Liver (tissue), 9 donors: Measurements from ENCODE around the gene RPA3. TPM values are rescaled to one million over a fixed set of nuclear protein-coding genes. Genes with fewer than 3 reads are reported as not detected.

ENCODE experiments used
- DNase-seq: peaks from one replicate; pipeline ENCODE4 v3.0.0-alpha.2; 2017; ENCODE audit warnings: low spot score
- H3K27ac ChIP-seq, 2 donors: one replicate each; pipeline ENCODE4 v1.7.0; 2013; ENCODE audit warnings: inconsistent platforms in 2 of 2, low read length in 2 of 2, control low read depth in 1 of 2, low read depth in 1 of 2, mild to moderate bottlenecking in 1 of 2
- H3K27me3 ChIP-seq, 4 donors: one replicate each; pipeline versions ENCODE4 v1.6.1 to v1.7.0; 2013; ENCODE audit warnings: low read length in 3 of 4, inconsistent platforms in 1 of 4, mild to moderate bottlenecking in 1 of 4, moderate library complexity in 1 of 4; ENCODE audit not compliant: control insufficient read depth in 4 of 4, insufficient read depth in 4 of 4
- H3K36me3 ChIP-seq, 4 donors: one replicate each; pipeline versions ENCODE4 v1.6.1 to v1.7.0; 2013; ENCODE audit warnings: low read length in 3 of 4, mild to moderate bottlenecking in 3 of 4, low read depth in 1 of 4, moderate library complexity in 1 of 4; ENCODE audit not compliant: control insufficient read depth in 4 of 4, insufficient read depth in 3 of 4
- H3K4me1 ChIP-seq, 4 donors: one replicate each; pipeline versions ENCODE4 v1.6.1 to v1.7.0; 2013; ENCODE audit warnings: low read length in 3 of 4, mild to moderate bottlenecking in 3 of 4, moderate library complexity in 1 of 4; ENCODE audit not compliant: control insufficient read depth in 4 of 4, insufficient read depth in 4 of 4
- H3K4me3 ChIP-seq, 3 donors: one replicate each; pipeline versions ENCODE4 v1.6.1 to v1.7.0; 2013; ENCODE audit warnings: low read length in 3 of 3, control low read depth in 1 of 3, low read depth in 1 of 3, mild to moderate bottlenecking in 1 of 3
- H3K9ac ChIP-seq, 2 donors: one replicate each; pipeline ENCODE4 v1.7.0; 2013; ENCODE audit warnings: low read length in 2 of 2, mild to moderate bottlenecking in 2 of 2, moderate library complexity in 2 of 2, control low read depth in 1 of 2, low read depth in 1 of 2
- H3K9me3 ChIP-seq, 4 donors: one replicate each; pipeline versions ENCODE4 v1.6.1 to v1.7.0; 2013; ENCODE audit warnings: low read length in 3 of 4; ENCODE audit not compliant: control insufficient read depth in 4 of 4
- EGR1 ChIP-seq, 2 donors: IDR thresholded peaks; 2 replicates each; pipeline ENCODE4 v1.6.1; 2016 to 2018; ENCODE audit warnings: antibody characterized with exemption in 2 of 2, low read depth in 2 of 2
- FOXA1 ChIP-seq: IDR thresholded peaks from 2 replicates; pipeline ENCODE4 v1.6.1; 2016; ENCODE audit warnings: antibody characterized with exemption
- FOXA2 ChIP-seq: IDR thresholded peaks from 2 replicates; pipeline ENCODE4 v1.6.1; 2016; ENCODE audit warnings: antibody characterized with exemption
- GABPA ChIP-seq, 2 donors: IDR thresholded peaks in 1 of 2; conservative IDR thresholded peaks in 1 of 2; 2 replicates each; pipeline ENCODE4 v1.6.1; 2016; ENCODE audit warnings: antibody characterized with exemption in 2 of 2, mild to moderate bottlenecking in 1 of 2, moderate library complexity in 1 of 2
- HNF4A ChIP-seq, 2 donors: conservative IDR thresholded peaks; 2 replicates each; pipeline ENCODE4 v1.6.1; 2016; ENCODE audit warnings: antibody characterized with exemption in 2 of 2, mild to moderate bottlenecking in 2 of 2
- HNF4G ChIP-seq: IDR thresholded peaks from 2 replicates; pipeline ENCODE4 v1.6.1; 2016; ENCODE audit warnings: antibody characterized with exemption
- JUND ChIP-seq, 2 donors: IDR thresholded peaks; 2 replicates each; pipeline ENCODE4 v1.6.1; 2016; ENCODE audit warnings: antibody characterized with exemption in 2 of 2
- NR2F2 ChIP-seq: IDR thresholded peaks from 2 replicates; pipeline ENCODE4 v1.6.1; 2016; ENCODE audit warnings: antibody characterized with exemption
- RAD21 ChIP-seq, 2 donors: IDR thresholded peaks; 2 replicates each; pipeline ENCODE4 v1.6.1; 2016; ENCODE audit warnings: antibody characterized with exemption in 2 of 2, mild to moderate bottlenecking in 2 of 2
- RXRA ChIP-seq, 2 donors: IDR thresholded peaks; 2 replicates each; pipeline ENCODE4 v1.6.1; 2017 to 2018; ENCODE audit warnings: antibody characterized with exemption in 2 of 2, mild to moderate bottlenecking in 1 of 2
- SP1 ChIP-seq: IDR thresholded peaks from 2 replicates; pipeline ENCODE4 v1.6.1; 2018; ENCODE audit warnings: antibody characterized with exemption, mild to moderate bottlenecking
- TAF1 ChIP-seq: conservative IDR thresholded peaks from 2 replicates; pipeline ENCODE4 v1.6.1; 2016; ENCODE audit warnings: antibody characterized with exemption, mild to moderate bottlenecking
- YY1 ChIP-seq: IDR thresholded peaks from 2 replicates; pipeline ENCODE4 v1.6.1; 2016; ENCODE audit warnings: antibody characterized with exemption, mild to moderate bottlenecking
- WGBS: extraction: QIAGEN DNeasy Blood & Tissue Kit; methylation state at CpG from one replicate; pipeline ENCODE4 v1.1.7; 2013; 5-methylcytosine and 5-hydroxymethylcytosine counted together
- polyA plus RNA-seq, 2 donors: library from polyadenylated mRNA; stranded (reverse) in 1 of 2; unstranded in 1 of 2; fragments of 200-250 nt in 1 of 2; fragments of >200 nt in 1 of 2; fragmentation: Nextera tagmentation in 1 of 2; extraction: Ambion mirVana in 1 of 2; gene quantifications; one replicate each; pipeline versions ENCODE4 v1.2.1 to v1.2.3, GENCODE V29; 2013 to 2015
- total RNA-seq, 2 donors: library from RNA; depleted of rRNA; stranded (reverse); fragments of >200 nt; gene quantifications; one replicate each; pipeline ENCODE4 v1.2.3, GENCODE V29; 2014
- TF ChIP-seq, protein P1 (sequence below): IDR thresholded peaks from 2 replicates; pipeline ENCODE4 v1.6.1; 2016; ENCODE audit warnings: antibody characterized with exemption
- TF ChIP-seq, protein P2 (sequence below): IDR thresholded peaks from 2 replicates; pipeline ENCODE4 v1.6.1; 2016; ENCODE audit warnings: antibody characterized with exemption, mild to moderate bottlenecking
- TF ChIP-seq, protein P3 (sequence below): IDR thresholded peaks from 2 replicates; pipeline ENCODE4 v1.6.1; 2016; ENCODE audit warnings: antibody characterized with exemption
- TF ChIP-seq, protein P4 (sequence below): IDR thresholded peaks from 2 replicates; pipeline ENCODE4 v1.6.1; 2016; ENCODE audit warnings: antibody characterized with exemption
- TF ChIP-seq, protein P5 (sequence below): fragments of 150-350 bp; IDR thresholded peaks from 2 replicates; pipeline ENCODE4 v1.5.1; 2017; ENCODE audit warnings: improper control_type of control experiment, low read depth, low read length; ENCODE audit not compliant: missing input control
- donor health status: healthy.
- donor health status: healthy.
- donor health status: healthy.
- donor health status: healthy.
- donor health status: healthy.

Gene RPA3
- total and polyA plus RNA-seq, 4 donors, result 13.0 to 53.1 (median 18.6) TPM

DNA sequence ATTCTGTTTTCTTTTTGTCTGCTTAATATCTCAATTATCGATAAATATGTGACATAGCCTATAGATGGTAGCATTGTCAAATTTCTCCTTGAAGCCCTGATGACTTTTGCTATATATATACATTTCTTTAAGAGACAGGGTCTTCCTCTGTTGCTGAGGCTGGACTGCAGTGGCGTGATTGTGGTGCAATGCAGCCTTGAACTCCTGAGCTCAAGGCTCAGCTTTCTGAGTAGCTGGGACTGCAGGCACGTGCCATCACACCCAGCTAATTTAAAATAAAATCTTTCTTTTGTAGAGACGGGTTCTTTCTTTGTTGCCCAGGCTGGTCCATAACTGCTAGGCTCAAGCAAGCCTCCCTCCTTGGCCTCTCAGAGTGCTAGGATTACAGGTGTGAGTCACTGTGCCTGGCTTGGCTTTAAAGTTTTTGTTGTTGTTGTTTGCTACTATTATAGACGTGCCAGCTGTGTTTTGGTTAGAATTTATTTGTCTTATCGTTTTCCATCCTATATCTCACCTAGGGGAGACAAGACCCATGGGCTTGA is 70.8 kb downstream of the RPA3 start (continued):
- no peak for TF ChIP-seq RAD21 (IDR thresholded peaks at IDR 0.05)
- TF ChIP-seq SP1, result no peak
- TF ChIP-seq EGR1 (IDR thresholded peaks at IDR 0.05; ENCODE audit: low read depth in 2 of 2), result no peak
- TF ChIP-seq HNF4G, result no peak
- TF ChIP-seq, protein P1, sequence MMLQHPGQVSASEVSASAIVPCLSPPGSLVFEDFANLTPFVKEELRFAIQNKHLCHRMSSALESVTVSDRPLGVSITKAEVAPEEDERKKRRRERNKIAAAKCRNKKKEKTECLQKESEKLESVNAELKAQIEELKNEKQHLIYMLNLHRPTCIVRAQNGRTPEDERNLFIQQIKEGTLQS, result no peak

DNA sequence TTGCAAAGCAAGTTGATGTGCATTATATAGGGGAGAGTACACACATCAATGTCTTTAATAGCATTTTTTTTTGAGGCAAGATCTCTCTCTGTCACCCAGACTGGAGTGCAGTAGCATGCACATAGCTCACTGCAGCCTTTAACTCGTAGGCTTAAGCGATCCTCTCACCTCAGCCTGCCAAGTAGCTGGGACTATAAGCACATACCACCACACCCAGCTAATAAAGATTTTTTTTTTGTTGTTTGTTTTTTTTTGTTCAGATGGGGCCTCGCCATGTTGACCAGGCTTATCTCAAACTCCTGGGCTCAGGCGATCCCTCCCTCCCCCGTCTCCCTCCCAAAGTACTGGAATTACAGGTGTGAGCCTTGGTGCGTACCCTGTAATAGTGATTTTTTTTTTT is 76.3 kb downstream of the RPA3 start:
- H3K4me1 ChIP-seq, result peaks cover 3 to 18% (median 14%) of the 10 kb centered on the region in 4 donors
- H3K36me3 ChIP-seq, result peaks cover 0 to 2% (median 0%) of the 10 kb centered on the region in 4 donors
- no peaks in the 10 kb centered on the region for H3K27me3 ChIP-seq
- no peaks in the 10 kb centered on the region for H3K9me3 ChIP-seq
- no peak for TF ChIP-seq NR2F2
- no peak for TF ChIP-seq RAD21 (IDR thresholded peaks at IDR 0.05)
- TF ChIP-seq SP1, result no peak
- TF ChIP-seq, protein P1, result no peak
- TF ChIP-seq GABPA (IDR thresholded peaks at IDR 0.05 in 1 of 2, conservative IDR thresholded peaks at IDR 0.05 in 1 of 2), result no peak
- TF ChIP-seq, protein P2, sequence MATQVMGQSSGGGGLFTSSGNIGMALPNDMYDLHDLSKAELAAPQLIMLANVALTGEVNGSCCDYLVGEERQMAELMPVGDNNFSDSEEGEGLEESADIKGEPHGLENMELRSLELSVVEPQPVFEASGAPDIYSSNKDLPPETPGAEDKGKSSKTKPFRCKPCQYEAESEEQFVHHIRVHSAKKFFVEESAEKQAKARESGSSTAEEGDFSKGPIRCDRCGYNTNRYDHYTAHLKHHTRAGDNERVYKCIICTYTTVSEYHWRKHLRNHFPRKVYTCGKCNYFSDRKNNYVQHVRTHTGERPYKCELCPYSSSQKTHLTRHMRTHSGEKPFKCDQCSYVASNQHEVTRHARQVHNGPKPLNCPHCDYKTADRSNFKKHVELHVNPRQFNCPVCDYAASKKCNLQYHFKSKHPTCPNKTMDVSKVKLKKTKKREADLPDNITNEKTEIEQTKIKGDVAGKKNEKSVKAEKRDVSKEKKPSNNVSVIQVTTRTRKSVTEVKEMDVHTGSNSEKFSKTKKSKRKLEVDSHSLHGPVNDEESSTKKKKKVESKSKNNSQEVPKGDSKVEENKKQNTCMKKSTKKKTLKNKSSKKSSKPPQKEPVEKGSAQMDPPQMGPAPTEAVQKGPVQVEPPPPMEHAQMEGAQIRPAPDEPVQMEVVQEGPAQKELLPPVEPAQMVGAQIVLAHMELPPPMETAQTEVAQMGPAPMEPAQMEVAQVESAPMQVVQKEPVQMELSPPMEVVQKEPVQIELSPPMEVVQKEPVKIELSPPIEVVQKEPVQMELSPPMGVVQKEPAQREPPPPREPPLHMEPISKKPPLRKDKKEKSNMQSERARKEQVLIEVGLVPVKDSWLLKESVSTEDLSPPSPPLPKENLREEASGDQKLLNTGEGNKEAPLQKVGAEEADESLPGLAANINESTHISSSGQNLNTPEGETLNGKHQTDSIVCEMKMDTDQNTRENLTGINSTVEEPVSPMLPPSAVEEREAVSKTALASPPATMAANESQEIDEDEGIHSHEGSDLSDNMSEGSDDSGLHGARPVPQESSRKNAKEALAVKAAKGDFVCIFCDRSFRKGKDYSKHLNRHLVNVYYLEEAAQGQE, result no peak
- no peak for TF ChIP-seq YY1
- TF ChIP-seq, protein P3, sequence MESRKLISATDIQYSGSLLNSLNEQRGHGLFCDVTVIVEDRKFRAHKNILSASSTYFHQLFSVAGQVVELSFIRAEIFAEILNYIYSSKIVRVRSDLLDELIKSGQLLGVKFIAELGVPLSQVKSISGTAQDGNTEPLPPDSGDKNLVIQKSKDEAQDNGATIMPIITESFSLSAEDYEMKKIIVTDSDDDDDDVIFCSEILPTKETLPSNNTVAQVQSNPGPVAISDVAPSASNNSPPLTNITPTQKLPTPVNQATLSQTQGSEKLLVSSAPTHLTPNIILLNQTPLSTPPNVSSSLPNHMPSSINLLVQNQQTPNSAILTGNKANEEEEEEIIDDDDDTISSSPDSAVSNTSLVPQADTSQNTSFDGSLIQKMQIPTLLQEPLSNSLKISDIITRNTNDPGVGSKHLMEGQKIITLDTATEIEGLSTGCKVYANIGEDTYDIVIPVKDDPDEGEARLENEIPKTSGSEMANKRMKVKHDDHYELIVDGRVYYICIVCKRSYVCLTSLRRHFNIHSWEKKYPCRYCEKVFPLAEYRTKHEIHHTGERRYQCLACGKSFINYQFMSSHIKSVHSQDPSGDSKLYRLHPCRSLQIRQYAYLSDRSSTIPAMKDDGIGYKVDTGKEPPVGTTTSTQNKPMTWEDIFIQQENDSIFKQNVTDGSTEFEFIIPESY, result no peak
- no peak for TF ChIP-seq TAF1
- no peak for TF ChIP-seq JUND (IDR thresholded peaks at IDR 0.05)
- TF ChIP-seq, protein P4, sequence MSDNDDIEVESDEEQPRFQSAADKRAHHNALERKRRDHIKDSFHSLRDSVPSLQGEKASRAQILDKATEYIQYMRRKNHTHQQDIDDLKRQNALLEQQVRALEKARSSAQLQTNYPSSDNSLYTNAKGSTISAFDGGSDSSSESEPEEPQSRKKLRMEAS, result no peak
- no peak for TF ChIP-seq HNF4G
- TF ChIP-seq FOXA1, result no peak
- no peak for TF ChIP-seq EGR1 (IDR thresholded peaks at IDR 0.05; ENCODE audit: low read depth in 2 of 2)
- no peak for TF ChIP-seq FOXA2
- TF ChIP-seq, protein P5, sequence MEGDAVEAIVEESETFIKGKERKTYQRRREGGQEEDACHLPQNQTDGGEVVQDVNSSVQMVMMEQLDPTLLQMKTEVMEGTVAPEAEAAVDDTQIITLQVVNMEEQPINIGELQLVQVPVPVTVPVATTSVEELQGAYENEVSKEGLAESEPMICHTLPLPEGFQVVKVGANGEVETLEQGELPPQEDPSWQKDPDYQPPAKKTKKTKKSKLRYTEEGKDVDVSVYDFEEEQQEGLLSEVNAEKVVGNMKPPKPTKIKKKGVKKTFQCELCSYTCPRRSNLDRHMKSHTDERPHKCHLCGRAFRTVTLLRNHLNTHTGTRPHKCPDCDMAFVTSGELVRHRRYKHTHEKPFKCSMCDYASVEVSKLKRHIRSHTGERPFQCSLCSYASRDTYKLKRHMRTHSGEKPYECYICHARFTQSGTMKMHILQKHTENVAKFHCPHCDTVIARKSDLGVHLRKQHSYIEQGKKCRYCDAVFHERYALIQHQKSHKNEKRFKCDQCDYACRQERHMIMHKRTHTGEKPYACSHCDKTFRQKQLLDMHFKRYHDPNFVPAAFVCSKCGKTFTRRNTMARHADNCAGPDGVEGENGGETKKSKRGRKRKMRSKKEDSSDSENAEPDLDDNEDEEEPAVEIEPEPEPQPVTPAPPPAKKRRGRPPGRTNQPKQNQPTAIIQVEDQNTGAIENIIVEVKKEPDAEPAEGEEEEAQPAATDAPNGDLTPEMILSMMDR, result no peak
- TF ChIP-seq RXRA (IDR thresholded peaks at IDR 0.05), result no peak
- TF ChIP-seq HNF4A (conservative IDR thresholded peaks at IDR 0.05), result no peak
- 70% methylated on average over 6 of the region's 6 CpGs for WGBS
- H3K9ac ChIP-seq, result no peak overlapping the region
- H3K4me3 ChIP-seq, result no peak overlapping the region
- H3K27ac ChIP-seq, result no peak overlapping the region
- DNase-seq, result no peak
